Liver (tissue), 9 donors: ENCODE results near the gene NAA11. TPM values are rescaled to one million over a fixed set of nuclear protein-coding genes. Genes with fewer than 3 reads are reported as not detected.

Source experiments
- DNase-seq: peaks from one replicate; pipeline ENCODE4 v3.0.0-alpha.2; 2017; ENCODE audit warnings: low spot score
- H3K27ac ChIP-seq, 2 donors: one replicate each; pipeline ENCODE4 v1.7.0; 2013; ENCODE audit warnings: inconsistent platforms in 2 of 2, low read length in 2 of 2, control low read depth in 1 of 2, low read depth in 1 of 2, mild to moderate bottlenecking in 1 of 2
- H3K27me3 ChIP-seq, 4 donors: one replicate each; pipeline versions ENCODE4 v1.6.1 to v1.7.0; 2013; ENCODE audit warnings: low read length in 3 of 4, inconsistent platforms in 1 of 4, mild to moderate bottlenecking in 1 of 4, moderate library complexity in 1 of 4; ENCODE audit not compliant: control insufficient read depth in 4 of 4, insufficient read depth in 4 of 4
- H3K36me3 ChIP-seq, 4 donors: one replicate each; pipeline versions ENCODE4 v1.6.1 to v1.7.0; 2013; ENCODE audit warnings: low read length in 3 of 4, mild to moderate bottlenecking in 3 of 4, low read depth in 1 of 4, moderate library complexity in 1 of 4; ENCODE audit not compliant: control insufficient read depth in 4 of 4, insufficient read depth in 3 of 4
- H3K4me1 ChIP-seq, 4 donors: one replicate each; pipeline versions ENCODE4 v1.6.1 to v1.7.0; 2013; ENCODE audit warnings: low read length in 3 of 4, mild to moderate bottlenecking in 3 of 4, moderate library complexity in 1 of 4; ENCODE audit not compliant: control insufficient read depth in 4 of 4, insufficient read depth in 4 of 4
- H3K4me3 ChIP-seq, 3 donors: one replicate each; pipeline versions ENCODE4 v1.6.1 to v1.7.0; 2013; ENCODE audit warnings: low read length in 3 of 3, control low read depth in 1 of 3, low read depth in 1 of 3, mild to moderate bottlenecking in 1 of 3
- H3K9ac ChIP-seq, 2 donors: one replicate each; pipeline ENCODE4 v1.7.0; 2013; ENCODE audit warnings: low read length in 2 of 2, mild to moderate bottlenecking in 2 of 2, moderate library complexity in 2 of 2, control low read depth in 1 of 2, low read depth in 1 of 2
- H3K9me3 ChIP-seq, 4 donors: one replicate each; pipeline versions ENCODE4 v1.6.1 to v1.7.0; 2013; ENCODE audit warnings: low read length in 3 of 4; ENCODE audit not compliant: control insufficient read depth in 4 of 4
- EGR1 ChIP-seq, 2 donors: IDR thresholded peaks; 2 replicates each; pipeline ENCODE4 v1.6.1; 2016 to 2018; ENCODE audit warnings: antibody characterized with exemption in 2 of 2, low read depth in 2 of 2
- FOXA1 ChIP-seq: IDR thresholded peaks from 2 replicates; pipeline ENCODE4 v1.6.1; 2016; ENCODE audit warnings: antibody characterized with exemption
- FOXA2 ChIP-seq: IDR thresholded peaks from 2 replicates; pipeline ENCODE4 v1.6.1; 2016; ENCODE audit warnings: antibody characterized with exemption
- GABPA ChIP-seq, 2 donors: IDR thresholded peaks in 1 of 2; conservative IDR thresholded peaks in 1 of 2; 2 replicates each; pipeline ENCODE4 v1.6.1; 2016; ENCODE audit warnings: antibody characterized with exemption in 2 of 2, mild to moderate bottlenecking in 1 of 2, moderate library complexity in 1 of 2
- HNF4A ChIP-seq, 2 donors: conservative IDR thresholded peaks; 2 replicates each; pipeline ENCODE4 v1.6.1; 2016; ENCODE audit warnings: antibody characterized with exemption in 2 of 2, mild to moderate bottlenecking in 2 of 2
- HNF4G ChIP-seq: IDR thresholded peaks from 2 replicates; pipeline ENCODE4 v1.6.1; 2016; ENCODE audit warnings: antibody characterized with exemption
- JUND ChIP-seq, 2 donors: IDR thresholded peaks; 2 replicates each; pipeline ENCODE4 v1.6.1; 2016; ENCODE audit warnings: antibody characterized with exemption in 2 of 2
- NR2F2 ChIP-seq: IDR thresholded peaks from 2 replicates; pipeline ENCODE4 v1.6.1; 2016; ENCODE audit warnings: antibody characterized with exemption
- RXRA ChIP-seq, 2 donors: IDR thresholded peaks; 2 replicates each; pipeline ENCODE4 v1.6.1; 2017 to 2018; ENCODE audit warnings: antibody characterized with exemption in 2 of 2, mild to moderate bottlenecking in 1 of 2
- SP1 ChIP-seq: IDR thresholded peaks from 2 replicates; pipeline ENCODE4 v1.6.1; 2018; ENCODE audit warnings: antibody characterized with exemption, mild to moderate bottlenecking
- TAF1 ChIP-seq: conservative IDR thresholded peaks from 2 replicates; pipeline ENCODE4 v1.6.1; 2016; ENCODE audit warnings: antibody characterized with exemption, mild to moderate bottlenecking
- YY1 ChIP-seq: IDR thresholded peaks from 2 replicates; pipeline ENCODE4 v1.6.1; 2016; ENCODE audit warnings: antibody characterized with exemption, mild to moderate bottlenecking
- WGBS: extraction: QIAGEN DNeasy Blood & Tissue Kit; methylation state at CpG from one replicate; pipeline ENCODE4 v1.1.7; 2013; 5-methylcytosine and 5-hydroxymethylcytosine counted together
- polyA plus RNA-seq, 2 donors: library from polyadenylated mRNA; stranded (reverse) in 1 of 2; unstranded in 1 of 2; fragments of 200-250 nt in 1 of 2; fragments of >200 nt in 1 of 2; fragmentation: Nextera tagmentation in 1 of 2; extraction: Ambion mirVana in 1 of 2; gene quantifications; one replicate each; pipeline versions ENCODE4 v1.2.1 to v1.2.3, GENCODE V29; 2013 to 2015
- total RNA-seq, 2 donors: library from RNA; depleted of rRNA; stranded (reverse); fragments of >200 nt; gene quantifications; one replicate each; pipeline ENCODE4 v1.2.3, GENCODE V29; 2014
- TF ChIP-seq, protein P1 (sequence below): IDR thresholded peaks from 2 replicates; pipeline ENCODE4 v1.6.1; 2016; ENCODE audit warnings: antibody characterized with exemption, mild to moderate bottlenecking
- TF ChIP-seq, protein P2 (sequence below): IDR thresholded peaks from 2 replicates; pipeline ENCODE4 v1.6.1; 2016; ENCODE audit warnings: antibody characterized with exemption
- TF ChIP-seq, protein P3 (sequence below): IDR thresholded peaks from 2 replicates; pipeline ENCODE4 v1.6.1; 2016; ENCODE audit warnings: antibody characterized with exemption
- TF ChIP-seq, protein P4 (sequence below): IDR thresholded peaks from 2 replicates; pipeline ENCODE4 v1.6.1; 2016; ENCODE audit warnings: antibody characterized with exemption
- donor health status: healthy.
- donor health status: healthy.
- donor health status: healthy.
- donor health status: healthy.
- donor health status: healthy.

The NAA11 gene
- total and polyA plus RNA-seq, 4 donors, result not detected

DNA sequence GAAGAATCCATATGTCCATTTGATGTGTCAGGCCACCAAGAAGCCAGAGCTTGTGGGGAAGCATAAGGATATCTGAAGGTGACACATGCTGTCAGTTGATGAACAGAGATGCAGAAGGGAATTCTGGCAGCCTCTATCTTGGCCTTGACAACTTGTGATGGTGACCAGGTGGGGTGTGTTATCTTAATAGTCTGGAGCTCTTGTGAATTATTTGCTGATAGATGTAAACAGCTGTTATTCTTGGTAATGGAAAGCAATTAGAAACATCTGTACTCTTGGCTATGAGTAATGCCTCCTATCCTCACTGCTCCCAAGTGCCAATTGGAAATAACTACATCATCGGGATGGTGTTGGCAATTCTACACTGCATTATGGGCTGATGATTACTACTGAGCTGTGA is 51.9 kb downstream of the NAA11 start:
- Histone ChIP-seq H3K4me1 (no peaks in the 10 kb centered on the region), H3K4me3 (no peak overlapping the region), H3K27me3 (no peaks in the 10 kb centered on the region), H3K9ac (no peak overlapping the region), H3K36me3 (no peaks in the 10 kb centered on the region), H3K9me3 (no peaks in the 10 kb centered on the region), H3K27ac (no peak overlapping the region)
- WGBS, result 77% methylated on average over 1 of the region's 1 CpG
- TF ChIP-seq GABPA (IDR thresholded peaks at IDR 0.05 in 1 of 2, conservative IDR thresholded peaks at IDR 0.05 in 1 of 2), result no peak
- TF ChIP-seq, protein P1, sequence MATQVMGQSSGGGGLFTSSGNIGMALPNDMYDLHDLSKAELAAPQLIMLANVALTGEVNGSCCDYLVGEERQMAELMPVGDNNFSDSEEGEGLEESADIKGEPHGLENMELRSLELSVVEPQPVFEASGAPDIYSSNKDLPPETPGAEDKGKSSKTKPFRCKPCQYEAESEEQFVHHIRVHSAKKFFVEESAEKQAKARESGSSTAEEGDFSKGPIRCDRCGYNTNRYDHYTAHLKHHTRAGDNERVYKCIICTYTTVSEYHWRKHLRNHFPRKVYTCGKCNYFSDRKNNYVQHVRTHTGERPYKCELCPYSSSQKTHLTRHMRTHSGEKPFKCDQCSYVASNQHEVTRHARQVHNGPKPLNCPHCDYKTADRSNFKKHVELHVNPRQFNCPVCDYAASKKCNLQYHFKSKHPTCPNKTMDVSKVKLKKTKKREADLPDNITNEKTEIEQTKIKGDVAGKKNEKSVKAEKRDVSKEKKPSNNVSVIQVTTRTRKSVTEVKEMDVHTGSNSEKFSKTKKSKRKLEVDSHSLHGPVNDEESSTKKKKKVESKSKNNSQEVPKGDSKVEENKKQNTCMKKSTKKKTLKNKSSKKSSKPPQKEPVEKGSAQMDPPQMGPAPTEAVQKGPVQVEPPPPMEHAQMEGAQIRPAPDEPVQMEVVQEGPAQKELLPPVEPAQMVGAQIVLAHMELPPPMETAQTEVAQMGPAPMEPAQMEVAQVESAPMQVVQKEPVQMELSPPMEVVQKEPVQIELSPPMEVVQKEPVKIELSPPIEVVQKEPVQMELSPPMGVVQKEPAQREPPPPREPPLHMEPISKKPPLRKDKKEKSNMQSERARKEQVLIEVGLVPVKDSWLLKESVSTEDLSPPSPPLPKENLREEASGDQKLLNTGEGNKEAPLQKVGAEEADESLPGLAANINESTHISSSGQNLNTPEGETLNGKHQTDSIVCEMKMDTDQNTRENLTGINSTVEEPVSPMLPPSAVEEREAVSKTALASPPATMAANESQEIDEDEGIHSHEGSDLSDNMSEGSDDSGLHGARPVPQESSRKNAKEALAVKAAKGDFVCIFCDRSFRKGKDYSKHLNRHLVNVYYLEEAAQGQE, result no peak
- TF ChIP-seq, protein P2, sequence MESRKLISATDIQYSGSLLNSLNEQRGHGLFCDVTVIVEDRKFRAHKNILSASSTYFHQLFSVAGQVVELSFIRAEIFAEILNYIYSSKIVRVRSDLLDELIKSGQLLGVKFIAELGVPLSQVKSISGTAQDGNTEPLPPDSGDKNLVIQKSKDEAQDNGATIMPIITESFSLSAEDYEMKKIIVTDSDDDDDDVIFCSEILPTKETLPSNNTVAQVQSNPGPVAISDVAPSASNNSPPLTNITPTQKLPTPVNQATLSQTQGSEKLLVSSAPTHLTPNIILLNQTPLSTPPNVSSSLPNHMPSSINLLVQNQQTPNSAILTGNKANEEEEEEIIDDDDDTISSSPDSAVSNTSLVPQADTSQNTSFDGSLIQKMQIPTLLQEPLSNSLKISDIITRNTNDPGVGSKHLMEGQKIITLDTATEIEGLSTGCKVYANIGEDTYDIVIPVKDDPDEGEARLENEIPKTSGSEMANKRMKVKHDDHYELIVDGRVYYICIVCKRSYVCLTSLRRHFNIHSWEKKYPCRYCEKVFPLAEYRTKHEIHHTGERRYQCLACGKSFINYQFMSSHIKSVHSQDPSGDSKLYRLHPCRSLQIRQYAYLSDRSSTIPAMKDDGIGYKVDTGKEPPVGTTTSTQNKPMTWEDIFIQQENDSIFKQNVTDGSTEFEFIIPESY, result no peak
- TF ChIP-seq NR2F2, result no peak
- TF ChIP-seq TAF1, result no peak
- no peak for TF ChIP-seq RXRA (IDR thresholded peaks at IDR 0.05)
- no peak for TF ChIP-seq EGR1 (IDR thresholded peaks at IDR 0.05; ENCODE audit: low read depth in 2 of 2)
- no peak for TF ChIP-seq FOXA1
- no peak for TF ChIP-seq HNF4G
- no peak for TF ChIP-seq FOXA2
- TF ChIP-seq YY1, result no peak
- no peak for TF ChIP-seq SP1
- TF ChIP-seq, protein P3, sequence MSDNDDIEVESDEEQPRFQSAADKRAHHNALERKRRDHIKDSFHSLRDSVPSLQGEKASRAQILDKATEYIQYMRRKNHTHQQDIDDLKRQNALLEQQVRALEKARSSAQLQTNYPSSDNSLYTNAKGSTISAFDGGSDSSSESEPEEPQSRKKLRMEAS, result no peak
- no peak for TF ChIP-seq HNF4A (conservative IDR thresholded peaks at IDR 0.05)
- DNase-seq, result no peak

DNA sequence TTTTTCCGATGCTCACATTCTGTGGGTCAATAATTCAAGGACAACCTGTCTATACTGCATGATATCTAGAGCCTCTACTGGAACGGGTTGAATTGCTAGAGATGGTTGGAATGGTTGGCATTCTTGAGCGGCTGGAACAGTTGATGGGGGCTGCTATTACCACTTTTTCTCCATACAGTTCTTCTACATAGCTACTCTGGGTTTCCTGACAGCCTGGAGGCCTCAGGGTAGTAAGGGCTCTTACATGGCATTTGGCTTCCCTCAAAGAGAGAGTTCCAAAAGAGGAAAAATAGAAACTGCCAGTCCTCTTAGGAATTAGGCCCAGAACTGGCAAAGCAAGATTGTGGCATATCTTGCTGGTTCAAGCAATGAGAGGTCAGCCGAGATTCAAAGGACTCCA is 53.1 kb downstream of the NAA11 start:
- H3K4me1 ChIP-seq, result no peaks in the 10 kb centered on the region
- no peak overlapping the region for H3K27ac ChIP-seq
- no peaks in the 10 kb centered on the region for H3K27me3 ChIP-seq
- no peak overlapping the region for H3K4me3 ChIP-seq
- H3K36me3 ChIP-seq, result no peaks in the 10 kb centered on the region
- 72% methylated on average over 4 of the region's 4 CpGs for WGBS
- DNase-seq, result no peak
- TF ChIP-seq RXRA (IDR thresholded peaks at IDR 0.05) (no peak), JUND (IDR thresholded peaks at IDR 0.05) (no peak)
- no peaks in the 10 kb centered on the region for H3K9me3 ChIP-seq
- H3K9ac ChIP-seq, result no peak overlapping the region

DNA sequence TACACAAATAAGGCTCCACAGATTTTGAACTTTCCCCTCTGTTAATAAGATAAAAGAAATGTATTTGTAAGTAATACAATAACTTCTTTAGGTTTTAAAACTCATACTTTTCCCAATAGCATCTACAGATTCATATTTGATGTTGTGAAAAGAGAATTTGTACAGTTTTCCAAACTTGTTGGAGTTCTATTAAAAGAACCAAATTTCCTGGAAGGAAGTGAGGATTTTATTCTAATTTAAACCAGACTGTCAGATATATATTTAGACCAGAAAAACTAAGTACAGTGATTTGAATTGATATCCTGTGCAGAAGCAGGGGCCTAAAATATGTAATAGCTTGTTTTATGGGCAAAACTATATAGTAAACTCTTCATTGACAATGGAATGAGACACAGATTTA is 53.7 kb downstream of the NAA11 start:
- H3K27ac ChIP-seq, result no peak overlapping the region
- TF ChIP-seq, protein P4, sequence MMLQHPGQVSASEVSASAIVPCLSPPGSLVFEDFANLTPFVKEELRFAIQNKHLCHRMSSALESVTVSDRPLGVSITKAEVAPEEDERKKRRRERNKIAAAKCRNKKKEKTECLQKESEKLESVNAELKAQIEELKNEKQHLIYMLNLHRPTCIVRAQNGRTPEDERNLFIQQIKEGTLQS, result no peak
- no peak for TF ChIP-seq HNF4G
- TF ChIP-seq, protein P3, result no peak
- TF ChIP-seq, protein P1, result no peak
- H3K9me3 ChIP-seq, result no peaks in the 10 kb centered on the region
- H3K27me3 ChIP-seq, result no peaks in the 10 kb centered on the region
- H3K9ac ChIP-seq, result no peak overlapping the region
- H3K4me1 ChIP-seq, result no peaks in the 10 kb centered on the region
- no peak for DNase-seq
- H3K36me3 ChIP-seq, result no peaks in the 10 kb centered on the region
- no peak overlapping the region for H3K4me3 ChIP-seq
